ENCODE measurements around the gene SLC46A1.

Gene SLC46A1

DNA sequence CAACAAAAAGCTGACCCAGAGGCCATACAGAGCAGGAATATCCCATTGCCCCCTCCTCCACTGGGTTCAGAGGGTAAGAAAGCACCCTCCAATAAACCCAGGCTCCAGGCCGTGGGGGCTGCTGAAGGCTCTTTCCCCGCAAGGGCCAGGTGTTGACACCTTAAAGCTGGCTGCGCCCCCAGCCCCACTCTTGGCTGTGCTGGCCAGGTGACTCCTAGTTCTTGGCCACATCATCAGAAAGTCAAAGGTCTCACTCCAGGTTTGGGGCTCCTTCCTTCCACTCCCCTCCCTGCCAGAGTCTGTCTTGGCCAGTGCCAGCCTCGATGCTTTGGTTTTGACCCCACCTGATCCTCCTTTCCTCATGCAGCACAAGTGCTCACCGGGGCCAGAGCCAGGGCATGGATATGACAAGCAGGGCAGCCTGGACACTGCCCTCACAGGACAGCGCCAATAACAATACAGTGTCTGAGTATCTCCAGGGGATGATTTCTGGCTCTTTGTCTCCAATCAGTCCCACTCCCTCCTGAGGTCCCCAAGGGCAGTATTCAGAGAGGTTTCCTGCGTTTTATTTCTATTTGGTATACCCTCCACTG, 8.2 kb downstream of the SLC46A1 start:
- no peak for ATAC-seq
- no peak for TF ChIP-seq ISL1 (CRISPR knock-in tag; IDR thresholded peaks at IDR 0.05)
- TF ChIP-seq, protein P1, sequence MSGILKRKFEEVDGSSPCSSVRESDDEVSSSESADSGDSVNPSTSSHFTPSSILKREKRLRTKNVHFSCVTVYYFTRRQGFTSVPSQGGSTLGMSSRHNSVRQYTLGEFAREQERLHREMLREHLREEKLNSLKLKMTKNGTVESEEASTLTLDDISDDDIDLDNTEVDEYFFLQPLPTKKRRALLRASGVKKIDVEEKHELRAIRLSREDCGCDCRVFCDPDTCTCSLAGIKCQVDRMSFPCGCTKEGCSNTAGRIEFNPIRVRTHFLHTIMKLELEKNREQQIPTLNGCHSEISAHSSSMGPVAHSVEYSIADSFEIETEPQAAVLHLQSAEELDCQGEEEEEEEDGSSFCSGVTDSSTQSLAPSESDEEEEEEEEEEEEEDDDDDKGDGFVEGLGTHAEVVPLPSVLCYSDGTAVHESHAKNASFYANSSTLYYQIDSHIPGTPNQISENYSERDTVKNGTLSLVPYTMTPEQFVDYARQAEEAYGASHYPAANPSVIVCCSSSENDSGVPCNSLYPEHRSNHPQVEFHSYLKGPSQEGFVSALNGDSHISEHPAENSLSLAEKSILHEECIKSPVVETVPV (CRISPR knock-in tag; IDR thresholded peaks at IDR 0.05): no peak
- TF ChIP-seq, protein P2, sequence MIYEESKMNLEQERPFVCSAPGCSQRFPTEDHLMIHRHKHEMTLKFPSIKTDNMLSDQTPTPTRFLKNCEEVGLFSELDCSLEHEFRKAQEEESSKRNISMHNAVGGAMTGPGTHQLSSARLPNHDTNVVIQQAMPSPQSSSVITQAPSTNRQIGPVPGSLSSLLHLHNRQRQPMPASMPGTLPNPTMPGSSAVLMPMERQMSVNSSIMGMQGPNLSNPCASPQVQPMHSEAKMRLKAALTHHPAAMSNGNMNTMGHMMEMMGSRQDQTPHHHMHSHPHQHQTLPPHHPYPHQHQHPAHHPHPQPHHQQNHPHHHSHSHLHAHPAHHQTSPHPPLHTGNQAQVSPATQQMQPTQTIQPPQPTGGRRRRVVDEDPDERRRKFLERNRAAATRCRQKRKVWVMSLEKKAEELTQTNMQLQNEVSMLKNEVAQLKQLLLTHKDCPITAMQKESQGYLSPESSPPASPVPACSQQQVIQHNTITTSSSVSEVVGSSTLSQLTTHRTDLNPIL (CRISPR knock-in tag; IDR thresholded peaks at IDR 0.05; ENCODE audit: low read depth): no peak
- no peak for TF ChIP-seq TOX (CRISPR knock-in tag; IDR thresholded peaks at IDR 0.05; ENCODE audit: borderline replicate concordance)
- no peak for TF ChIP-seq TCF4 (CRISPR knock-in tag; IDR thresholded peaks at IDR 0.05; ENCODE audit: borderline replicate concordance)
- TF ChIP-seq ZFP30 (CRISPR knock-in tag; IDR thresholded peaks at IDR 0.05): no peak
- no peak for TF ChIP-seq CSDC2 (CRISPR knock-in tag; IDR thresholded peaks at IDR 0.05)
- TF ChIP-seq ZNF565 (CRISPR knock-in tag; conservative IDR thresholded peaks at IDR 0.05; ENCODE audit: low read depth): no peak
- no peak for TF ChIP-seq PPARA (CRISPR knock-in tag; IDR thresholded peaks at IDR 0.05; ENCODE audit: borderline replicate concordance)
- TF ChIP-seq, protein P3, sequence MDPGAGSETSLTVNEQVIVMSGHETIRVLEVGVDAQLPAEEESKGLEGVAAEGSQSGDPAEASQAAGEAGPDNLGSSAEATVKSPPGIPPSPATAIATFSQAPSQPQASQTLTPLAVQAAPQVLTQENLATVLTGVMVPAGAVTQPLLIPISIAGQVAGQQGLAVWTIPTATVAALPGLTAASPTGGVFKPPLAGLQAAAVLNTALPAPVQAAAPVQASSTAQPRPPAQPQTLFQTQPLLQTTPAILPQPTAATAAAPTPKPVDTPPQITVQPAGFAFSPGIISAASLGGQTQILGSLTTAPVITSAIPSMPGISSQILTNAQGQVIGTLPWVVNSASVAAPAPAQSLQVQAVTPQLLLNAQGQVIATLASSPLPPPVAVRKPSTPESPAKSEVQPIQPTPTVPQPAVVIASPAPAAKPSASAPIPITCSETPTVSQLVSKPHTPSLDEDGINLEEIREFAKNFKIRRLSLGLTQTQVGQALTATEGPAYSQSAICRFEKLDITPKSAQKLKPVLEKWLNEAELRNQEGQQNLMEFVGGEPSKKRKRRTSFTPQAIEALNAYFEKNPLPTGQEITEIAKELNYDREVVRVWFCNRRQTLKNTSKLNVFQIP (CRISPR knock-in tag; IDR thresholded peaks at IDR 0.05; ENCODE audit: borderline replicate concordance, low read depth): no peak

DNA sequence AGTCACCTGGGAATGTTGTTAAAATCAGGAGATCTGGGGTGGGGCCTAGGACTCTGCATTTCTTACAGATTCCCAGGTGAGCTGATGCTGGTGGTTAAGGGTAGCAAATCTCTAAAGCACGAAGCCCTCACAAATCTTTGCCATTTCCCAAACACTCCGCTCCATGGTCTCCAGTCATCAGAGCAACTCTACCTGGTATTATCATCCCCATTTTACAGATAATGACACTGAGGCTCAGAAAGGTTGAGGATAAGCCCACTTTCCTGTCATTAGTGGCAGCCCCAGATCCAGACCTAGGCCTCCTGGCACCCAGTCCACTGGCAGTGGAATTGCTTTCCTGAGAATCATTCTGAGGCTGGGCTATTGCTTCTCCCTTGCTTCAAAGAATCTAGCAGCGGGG, 8.7 kb downstream of the SLC46A1 start:
- ATAC-seq: no peak

DNA sequence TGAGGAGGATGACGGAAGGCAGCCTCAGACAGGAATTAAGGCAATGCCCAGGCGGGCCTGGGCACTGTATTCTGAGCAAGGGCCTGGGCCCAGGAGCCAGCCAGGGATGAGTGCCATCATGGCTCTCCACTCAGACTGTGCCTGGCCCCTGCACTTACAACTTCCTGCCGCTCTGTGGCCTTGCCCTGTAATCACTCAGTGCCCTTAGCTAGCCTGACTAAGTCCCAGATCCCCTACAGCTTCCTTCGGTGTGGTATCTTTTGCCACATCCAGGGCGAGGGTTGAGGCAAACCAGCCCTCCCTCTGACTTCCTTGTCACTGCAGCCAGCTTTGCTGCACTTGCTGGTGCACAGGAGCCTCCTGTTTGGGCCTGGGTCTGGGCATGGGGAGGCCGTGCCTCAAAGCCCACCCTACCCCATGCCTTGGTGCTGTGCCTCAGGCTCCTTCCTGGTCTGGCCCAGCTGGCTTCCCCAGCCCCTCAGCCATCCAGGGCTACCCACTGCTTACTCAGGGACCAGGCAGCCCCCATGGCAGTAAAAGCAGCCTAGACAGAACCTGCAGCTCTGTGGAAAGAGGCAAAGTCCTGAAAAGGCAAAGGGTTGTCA, 9.3 kb downstream of the SLC46A1 start:
- no peak for TF ChIP-seq TCF4 (CRISPR knock-in tag; IDR thresholded peaks at IDR 0.05; ENCODE audit: borderline replicate concordance)
- TF ChIP-seq, protein P1 (CRISPR knock-in tag; IDR thresholded peaks at IDR 0.05): no peak
- TF ChIP-seq, protein P4, sequence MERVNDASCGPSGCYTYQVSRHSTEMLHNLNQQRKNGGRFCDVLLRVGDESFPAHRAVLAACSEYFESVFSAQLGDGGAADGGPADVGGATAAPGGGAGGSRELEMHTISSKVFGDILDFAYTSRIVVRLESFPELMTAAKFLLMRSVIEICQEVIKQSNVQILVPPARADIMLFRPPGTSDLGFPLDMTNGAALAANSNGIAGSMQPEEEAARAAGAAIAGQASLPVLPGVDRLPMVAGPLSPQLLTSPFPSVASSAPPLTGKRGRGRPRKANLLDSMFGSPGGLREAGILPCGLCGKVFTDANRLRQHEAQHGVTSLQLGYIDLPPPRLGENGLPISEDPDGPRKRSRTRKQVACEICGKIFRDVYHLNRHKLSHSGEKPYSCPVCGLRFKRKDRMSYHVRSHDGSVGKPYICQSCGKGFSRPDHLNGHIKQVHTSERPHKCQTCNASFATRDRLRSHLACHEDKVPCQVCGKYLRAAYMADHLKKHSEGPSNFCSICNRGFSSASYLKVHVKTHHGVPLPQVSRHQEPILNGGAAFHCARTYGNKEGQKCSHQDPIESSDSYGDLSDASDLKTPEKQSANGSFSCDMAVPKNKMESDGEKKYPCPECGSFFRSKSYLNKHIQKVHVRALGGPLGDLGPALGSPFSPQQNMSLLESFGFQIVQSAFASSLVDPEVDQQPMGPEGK (CRISPR knock-in tag; IDR thresholded peaks at IDR 0.05; ENCODE audit: borderline replicate concordance): no peak
- no peak for ATAC-seq

More for the DNA sequence above, 8.7 kb downstream of the SLC46A1 start:
- TF ChIP-seq ISL1 (CRISPR knock-in tag; IDR thresholded peaks at IDR 0.05): no peak
- no peak for TF ChIP-seq ZNF8 (CRISPR knock-in tag; IDR thresholded peaks at IDR 0.05)
- TF ChIP-seq, protein P1 (CRISPR knock-in tag; IDR thresholded peaks at IDR 0.05): no peak
- TF ChIP-seq TCF4 (CRISPR knock-in tag; IDR thresholded peaks at IDR 0.05; ENCODE audit: borderline replicate concordance): no peak
- TF ChIP-seq, protein P2 (CRISPR knock-in tag; IDR thresholded peaks at IDR 0.05; ENCODE audit: low read depth): no peak
- TF ChIP-seq ZFP3 (CRISPR knock-in tag; IDR thresholded peaks at IDR 0.05): no peak
- no peak for TF ChIP-seq GLIS3 (CRISPR knock-in tag; IDR thresholded peaks at IDR 0.05)
- no peak for TF ChIP-seq SNAI2 (CRISPR knock-in tag; IDR thresholded peaks at IDR 0.05)
- no peak for TF ChIP-seq CSDC2 (CRISPR knock-in tag; IDR thresholded peaks at IDR 0.05)
- TF ChIP-seq ESRRG (CRISPR knock-in tag; IDR thresholded peaks at IDR 0.05): no peak
- TF ChIP-seq ZNF565 (CRISPR knock-in tag; conservative IDR thresholded peaks at IDR 0.05; ENCODE audit: low read depth): no peak
- TF ChIP-seq, protein P4 (CRISPR knock-in tag; IDR thresholded peaks at IDR 0.05; ENCODE audit: borderline replicate concordance): no peak
- no peak for TF ChIP-seq OSR1 (CRISPR knock-in tag; IDR thresholded peaks at IDR 0.05)
- TF ChIP-seq TOX (CRISPR knock-in tag; IDR thresholded peaks at IDR 0.05; ENCODE audit: borderline replicate concordance): no peak
- TF ChIP-seq ZNF70 (CRISPR knock-in tag; IDR thresholded peaks at IDR 0.05): no peak
- no peak for TF ChIP-seq ZFP30 (CRISPR knock-in tag; IDR thresholded peaks at IDR 0.05)
- TF ChIP-seq PPARA (CRISPR knock-in tag; IDR thresholded peaks at IDR 0.05; ENCODE audit: borderline replicate concordance): no peak
- no peak for TF ChIP-seq RARB (CRISPR knock-in tag; IDR thresholded peaks at IDR 0.05)
- no peak for TF ChIP-seq BACH2 (CRISPR knock-in tag; IDR thresholded peaks at IDR 0.05; ENCODE audit: borderline replicate concordance)

All from SK-N-SH treated with all-trans-retinoic acid at 6 μM for 48 hours (cell line).